T-helper 9 cell (primary cell): Measurements from ENCODE around the gene PRKAA2.

Experiments
- DNase-seq: peaks from one replicate; pipeline ENCODE4 v3.0.0-alpha.2; 2020

The PRKAA2 gene

DNA sequence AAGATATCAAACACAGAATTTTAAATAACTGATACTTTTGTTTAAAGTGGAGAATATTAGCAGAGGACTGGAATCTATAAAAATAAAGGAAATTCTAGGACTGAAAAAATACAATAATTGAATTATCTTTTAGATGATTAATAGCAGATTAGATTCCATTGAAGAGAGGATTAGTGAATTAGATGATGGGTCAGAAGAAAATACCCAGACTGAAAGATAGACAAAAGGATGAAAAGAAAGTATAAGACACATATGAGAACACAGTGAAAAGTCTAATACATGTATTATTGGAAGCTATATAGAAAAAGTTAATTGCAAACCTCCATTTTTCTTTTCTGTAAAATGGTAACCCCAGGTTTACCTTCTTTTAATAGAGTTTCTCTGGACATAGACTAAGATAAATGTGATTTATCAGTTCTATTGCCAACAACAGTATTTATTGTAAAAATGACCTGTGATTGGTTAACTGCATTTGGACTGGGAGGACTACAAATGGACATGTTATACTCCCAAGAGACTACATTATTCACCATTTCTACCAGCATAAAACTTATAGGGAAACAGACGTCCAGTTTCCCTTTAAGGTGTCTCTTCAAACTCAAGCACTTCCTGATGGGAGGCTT is 11.0 kb downstream of the PRKAA2 start:
- DNase-seq = no peak

DNA sequence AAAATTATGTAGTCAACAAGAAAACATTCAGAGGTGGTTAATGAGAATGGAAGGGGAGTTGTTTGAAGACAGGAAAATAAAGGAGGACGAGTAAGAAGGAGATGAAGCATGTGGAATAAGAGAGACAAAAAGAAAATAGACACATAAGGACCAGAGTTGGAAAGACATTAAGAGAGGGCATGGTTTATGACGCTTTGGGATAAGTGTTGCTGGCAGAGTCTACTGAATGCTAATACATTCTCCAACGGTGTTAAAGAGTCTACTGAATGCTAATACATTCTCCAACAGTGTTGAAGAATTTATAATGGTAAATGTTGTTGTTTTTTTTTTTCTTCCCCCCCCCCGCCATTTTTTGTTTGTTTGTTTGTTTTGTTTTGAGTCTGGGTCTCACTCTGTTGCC is 13.1 kb downstream of the PRKAA2 start:
- no peak for DNase-seq

GRCh38 chr1:56660293-56660692 is 15.2 kb downstream of the PRKAA2 start:
- no peak for DNase-seq

GRCh38 chr1:56663846-56664245 is 18.7 kb downstream of the PRKAA2 start:
- no peak for DNase-seq

DNA sequence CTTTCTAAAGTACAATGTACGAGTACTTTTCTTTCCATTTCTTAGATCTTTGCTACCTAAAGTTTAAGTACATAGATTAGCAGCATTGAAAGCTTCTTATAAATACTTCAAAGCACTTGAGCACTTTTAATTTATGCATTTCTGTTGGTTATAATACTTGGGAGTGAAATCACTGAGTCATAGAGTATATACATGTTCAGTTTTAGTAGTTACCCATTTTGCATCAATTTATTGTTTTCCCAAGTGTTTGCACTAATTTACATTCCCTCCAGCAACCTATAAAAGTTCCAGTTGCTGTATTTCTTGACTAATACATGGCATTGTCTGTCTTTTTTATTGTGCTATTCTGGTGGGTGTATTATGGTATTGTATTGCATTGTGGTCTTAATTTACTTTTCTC is 20.3 kb downstream of the PRKAA2 start:
- DNase-seq = no peak

GRCh38 chr1:56666112-56666608 is 21.0 kb downstream of the PRKAA2 start:
- DNase-seq = no peak

DNA sequence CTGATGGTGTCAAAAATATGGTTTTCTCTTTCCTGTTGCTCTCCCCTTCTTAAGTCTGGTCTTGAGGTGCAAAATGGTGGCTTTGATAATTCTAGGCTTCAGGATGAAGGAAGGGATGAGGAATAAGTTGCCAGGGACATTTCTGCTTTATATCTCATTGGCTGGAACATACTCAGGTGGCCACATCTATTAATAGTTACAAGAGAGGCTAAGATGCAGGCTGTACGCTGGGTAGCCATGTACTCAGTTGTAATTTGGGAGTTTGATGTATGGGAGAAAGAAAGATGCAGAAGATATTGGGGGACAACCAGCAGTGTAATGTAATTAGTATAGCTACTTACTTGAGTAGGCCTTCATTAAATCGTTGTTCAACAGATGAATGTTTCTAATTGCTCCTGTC is 25.2 kb downstream of the PRKAA2 start:
- no peak for DNase-seq

DNA sequence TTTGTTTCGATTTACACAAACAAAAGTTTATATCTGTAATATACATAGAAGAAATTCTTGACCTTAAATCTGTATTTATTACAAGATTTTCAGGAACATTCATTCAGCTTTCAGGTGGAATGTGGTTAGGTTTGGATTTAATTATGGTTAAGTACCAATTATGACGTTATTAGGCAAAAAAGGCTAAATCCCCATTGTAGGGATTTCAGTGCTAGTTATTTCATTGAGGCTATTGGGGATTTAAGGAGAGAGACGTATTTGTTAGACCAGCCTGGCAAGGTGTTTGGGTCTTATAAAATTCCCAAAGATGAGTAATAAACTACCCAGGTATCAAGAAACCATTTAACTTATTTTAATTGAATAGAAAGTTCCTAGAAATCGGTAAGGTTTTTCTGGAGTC is 26.0 kb downstream of the PRKAA2 start:
- no peak for DNase-seq

DNA sequence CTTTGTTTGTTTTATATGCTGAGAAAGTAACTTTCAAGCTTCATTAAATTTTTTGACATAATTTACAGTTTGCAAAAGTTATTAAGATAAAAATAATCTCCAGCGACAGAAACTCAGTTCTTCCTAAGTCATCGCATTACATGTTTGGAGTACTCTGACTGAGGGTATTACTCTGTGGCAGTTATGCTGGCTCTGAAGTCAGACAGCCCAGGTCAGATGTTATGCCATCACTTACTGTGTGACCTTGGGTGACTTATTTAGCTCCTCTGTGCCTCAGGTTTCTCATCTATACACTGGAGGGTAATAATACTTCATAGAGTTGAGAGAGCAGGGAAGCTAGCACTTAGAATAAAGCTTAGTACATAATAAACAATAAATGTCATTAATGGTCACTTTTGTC is 26.4 kb downstream of the PRKAA2 start:
- no peak for DNase-seq

- no peak for DNase-seq
These were observed 27.5 kb downstream of the PRKAA2 start for GRCh38 chr1:56672579-56672978.

DNA sequence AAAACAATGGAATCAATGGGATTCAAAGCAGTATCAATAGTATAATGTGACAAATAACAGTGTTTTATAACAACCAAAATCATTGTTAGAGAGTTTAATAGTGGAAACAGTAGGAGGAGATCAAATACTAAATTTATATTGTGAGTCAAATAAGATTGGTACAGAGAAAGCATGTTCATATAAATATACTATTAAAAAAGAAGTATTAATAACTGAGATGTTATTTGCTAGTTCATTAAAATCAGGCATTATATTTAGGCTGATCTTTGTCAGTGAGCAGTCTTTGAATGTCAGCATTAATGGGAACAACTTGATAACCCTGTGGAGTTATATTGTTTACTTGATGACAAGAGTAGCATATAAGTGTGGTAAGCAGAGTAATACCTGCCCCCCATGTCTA is 30.6 kb downstream of the PRKAA2 start:
- DNase-seq = no peak

DNA sequence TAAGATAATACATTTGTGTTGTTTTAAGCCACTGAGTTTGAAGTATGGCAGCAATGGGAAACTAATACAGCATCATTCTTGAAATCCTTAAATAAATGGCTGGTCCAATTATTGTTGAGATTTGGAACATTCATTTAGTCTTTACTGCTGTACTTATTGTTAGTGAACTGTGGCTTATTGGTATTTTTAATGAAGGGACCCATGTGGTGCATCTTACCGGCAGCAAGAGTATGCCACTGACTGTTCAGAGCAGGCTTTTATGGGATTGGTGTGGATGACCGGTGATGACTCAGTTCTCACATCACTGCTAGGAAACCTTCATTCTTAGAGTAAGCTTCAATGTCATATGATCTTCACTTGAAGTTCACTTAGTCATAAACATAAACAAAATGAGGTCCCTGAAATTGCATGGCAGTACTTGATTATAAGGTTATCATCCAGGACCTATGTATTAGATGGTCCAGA is 31.5 kb downstream of the PRKAA2 start:
- no peak for DNase-seq

DNA sequence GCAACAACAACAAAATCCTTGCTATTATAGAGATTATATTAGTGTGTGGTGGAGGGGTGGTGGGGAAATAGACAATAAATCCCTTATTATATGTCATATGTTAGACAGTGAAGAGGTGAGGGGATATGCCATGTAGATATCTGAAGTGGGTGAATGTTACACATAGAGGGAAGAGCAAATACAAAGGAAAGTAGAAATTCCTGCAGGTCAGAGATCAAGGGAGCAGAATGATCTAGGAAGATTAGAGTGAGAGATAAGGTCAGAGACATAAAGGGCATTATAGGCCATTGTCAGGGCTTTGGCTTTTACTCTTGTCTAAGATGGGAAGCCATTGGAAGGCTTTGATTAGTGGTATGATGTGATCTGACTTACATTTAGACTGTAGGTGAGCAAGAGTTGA is 38.5 kb downstream of the PRKAA2 start:
- DNase-seq = no peak

GRCh38 chr1:56686169-56686568 is 41.1 kb downstream of the PRKAA2 start:
- DNase-seq = no peak

- DNase-seq = no peak
These were observed 43.5 kb downstream of the PRKAA2 start for GRCh38 chr1:56688522-56689026.

GRCh38 chr1:56696663-56697062 is 51.5 kb downstream of the PRKAA2 start:
- no peak for DNase-seq

DNA sequence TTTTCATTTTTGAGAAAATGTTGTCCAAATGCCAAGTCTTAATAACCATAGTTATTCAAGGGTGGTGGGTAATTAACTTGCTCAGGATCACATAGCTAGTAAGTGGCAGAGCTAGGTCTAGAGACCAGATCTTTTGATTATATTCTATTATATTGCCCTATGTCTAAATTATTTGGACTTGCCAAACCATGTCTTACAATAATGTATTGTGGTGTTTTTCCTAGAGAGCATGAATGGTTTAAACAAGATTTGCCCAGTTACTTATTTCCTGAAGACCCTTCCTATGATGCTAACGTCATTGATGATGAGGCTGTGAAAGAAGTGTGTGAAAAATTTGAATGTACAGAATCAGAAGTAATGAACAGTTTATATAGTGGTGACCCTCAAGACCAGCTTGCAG is 58.6 kb downstream of the PRKAA2 start:
- no peak for DNase-seq

DNA sequence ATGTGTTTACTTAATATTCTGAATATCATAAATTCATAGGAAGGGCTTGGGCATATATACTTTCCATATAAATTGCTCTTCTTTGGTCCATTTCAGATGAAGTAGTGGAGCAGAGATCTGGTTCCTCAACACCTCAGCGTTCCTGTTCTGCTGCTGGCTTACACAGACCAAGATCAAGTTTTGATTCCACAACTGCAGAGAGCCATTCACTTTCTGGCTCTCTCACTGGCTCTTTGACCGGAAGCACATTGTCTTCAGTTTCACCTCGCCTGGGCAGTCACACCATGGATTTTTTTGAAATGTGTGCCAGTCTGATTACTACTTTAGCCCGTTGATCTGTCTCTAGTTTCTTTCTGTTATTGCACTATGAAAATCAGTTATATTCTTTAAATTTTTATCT is 62.3 kb downstream of the PRKAA2 start:
- DNase-seq = no peak

DNA sequence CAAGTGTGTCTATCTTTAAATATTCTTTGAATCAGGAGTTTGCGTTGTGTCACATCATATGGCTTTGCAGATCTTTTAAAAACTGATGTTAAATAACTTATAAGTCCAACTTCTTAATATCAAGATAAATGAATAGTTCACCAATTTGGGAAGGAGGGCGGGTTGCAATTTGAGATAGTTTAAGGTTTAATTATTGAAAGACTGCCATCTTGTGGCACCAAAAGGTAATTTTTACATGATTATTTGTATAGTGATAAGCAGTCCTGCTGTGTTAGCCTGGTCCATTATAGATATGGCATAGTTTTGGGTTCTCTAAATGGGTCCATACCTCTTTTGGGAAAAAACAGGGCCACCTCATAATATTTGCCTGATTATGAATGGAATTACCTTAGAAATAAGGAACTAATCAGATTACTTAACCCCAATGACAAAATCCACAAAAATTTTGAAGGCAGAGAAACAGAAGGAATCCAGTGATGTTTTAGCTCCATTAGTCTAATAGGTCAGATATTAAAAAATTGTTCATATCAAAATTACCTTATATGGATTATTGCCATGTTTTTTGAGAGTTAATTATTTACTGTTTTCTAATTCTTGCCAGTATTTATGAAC is 64.3 kb downstream of the PRKAA2 start:
- DNase-seq = no peak

GRCh38 chr1:56709995-56710394 is 64.9 kb downstream of the PRKAA2 start:
- no peak for DNase-seq

- DNase-seq = no peak
These were observed 65.5 kb downstream of the PRKAA2 start for GRCh38 chr1:56710646-56711045.

DNA sequence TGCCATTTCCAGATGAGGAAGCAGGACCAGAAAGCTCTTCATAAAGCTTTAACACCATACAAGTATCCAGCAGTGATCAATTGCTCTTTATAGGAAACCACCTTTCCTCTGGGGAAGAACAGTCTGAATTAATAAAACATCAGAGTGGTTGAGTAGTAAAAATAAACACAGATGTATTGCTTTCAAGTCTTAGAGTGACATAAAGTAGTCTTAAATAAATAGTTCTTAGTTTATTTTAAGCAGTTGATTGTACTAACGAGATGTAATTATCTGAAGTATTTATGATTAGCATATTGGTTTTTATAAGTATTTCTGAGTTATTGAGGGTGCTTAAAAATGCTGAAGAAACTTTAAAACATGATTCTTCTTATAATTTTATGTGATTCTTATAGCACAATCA is 67.0 kb downstream of the PRKAA2 start:
- no peak for DNase-seq

DNA sequence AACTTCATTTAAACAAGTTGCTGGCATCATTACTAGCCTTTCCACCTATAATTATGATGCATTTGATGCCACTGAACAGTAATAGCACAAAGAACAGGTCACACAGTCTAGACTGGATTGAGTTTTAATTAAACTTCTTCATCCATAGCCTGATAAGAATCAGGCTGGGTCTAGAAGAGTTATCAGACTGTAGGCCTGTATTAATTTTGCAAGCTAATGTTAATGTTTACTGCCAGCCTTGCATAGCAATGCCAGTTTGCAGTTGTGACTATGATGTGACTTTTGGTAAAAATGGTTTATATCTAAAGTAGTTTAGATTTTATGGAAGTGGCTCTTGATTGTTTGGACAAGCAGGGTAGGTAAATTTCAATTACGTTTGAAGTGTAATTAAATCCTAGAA is 68.0 kb downstream of the PRKAA2 start:
- DNase-seq = no peak

DNA sequence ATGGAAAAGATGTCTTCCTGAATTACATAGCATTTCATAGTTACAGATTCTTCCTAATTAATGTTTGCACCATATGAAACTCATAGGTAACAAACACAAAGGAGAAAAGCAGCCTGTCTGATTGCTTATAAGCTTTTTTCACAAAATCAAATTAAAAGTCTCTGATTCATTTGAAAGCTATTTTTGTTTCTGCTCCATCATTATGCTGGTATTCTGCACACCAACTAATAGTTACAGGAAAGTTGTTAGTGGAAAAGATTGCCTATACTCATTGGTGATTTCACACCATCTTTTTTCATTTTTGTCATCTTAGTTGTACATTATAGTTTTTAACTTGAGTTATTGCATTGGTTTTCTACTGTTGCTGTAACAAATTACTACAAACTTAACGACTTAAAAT is 70.0 kb downstream of the PRKAA2 start:
- no peak for DNase-seq

GRCh38 chr1:56719171-56719570 is 74.1 kb downstream of the PRKAA2 start:
- no peak for DNase-seq
